BE2C (cell line): ENCODE measurements around the gene COL6A2.

ENCODE experiments used
- DNase-seq: peaks from one replicate; pipeline ENCODE4 v3.0.0-alpha.2; 2020
- H3K27me3 ChIP-seq: fragments of 250-450 bp; sonication (Bioruptor Pico); 2 replicates; pipeline ENCODE4 v1.5.1; 2020; ENCODE audit warnings: mild to moderate bottlenecking
- H3K36me3 ChIP-seq: fragments of 250-450 bp; sonication (Bioruptor Pico); 2 replicates; pipeline ENCODE4 v1.5.1; 2020; ENCODE audit warnings: mild to moderate bottlenecking
- H3K4me1 ChIP-seq: fragments of 250-450 bp; sonication (Bioruptor Pico); 2 replicates; pipeline ENCODE4 v1.5.1; 2020
- H3K4me3 ChIP-seq: 2 replicates; pipeline ENCODE4 v1.5.1; 2011; ENCODE audit warnings: low read depth, low read length
- H3K9me3 ChIP-seq: fragments of 250-450 bp; sonication (Bioruptor Pico); 2 replicates; pipeline ENCODE4 v1.5.1; 2020
- CTCF ChIP-seq: IDR thresholded peaks from 2 replicates; pipeline ENCODE4 v1.5.1; 2012; ENCODE audit warnings: mild to moderate bottlenecking, low read depth, low read length

Gene COL6A2

GRCh38 chr21:46155514-46156377 lies 57.8 kb downstream of the COL6A2 start, which contains the start of gene FTCD:
TSS of gene FTCD (minus strand) at chr21:46155579. CDS start at chr21:46155523, 56 bp downstream.
- no peaks in the 10 kb centered on the region for H3K36me3 ChIP-seq
- peak; percentile 9 for DNase-seq
- H3K4me3 ChIP-seq: no peak within 1 kb of the TSS
- no peaks in the 10 kb centered on the region for H3K9me3 ChIP-seq
- TF ChIP-seq CTCF: no peak
- no peaks in the 10 kb centered on the region for H3K27me3 ChIP-seq
- peaks cover 4% of the 10 kb centered on the region for H3K4me1 ChIP-seq

- H3K4me3 ChIP-seq: no peak overlapping the region
- H3K4me1 ChIP-seq: peaks cover 4% of the 10 kb centered on the region
- TF ChIP-seq CTCF: no peak
- H3K27me3 ChIP-seq: no peaks in the 10 kb centered on the region
- H3K36me3 ChIP-seq: no peaks in the 10 kb centered on the region
- H3K9me3 ChIP-seq: no peaks in the 10 kb centered on the region
- no peak for DNase-seq
Measured at GRCh38 chr21:46156378-46156645, 58.4 kb downstream of the COL6A2 start.

GRCh38 chr21:46156678-46157077 lies 58.8 kb downstream of the COL6A2 start:
- no peaks in the 10 kb centered on the region for H3K27me3 ChIP-seq
- no peaks in the 10 kb centered on the region for H3K9me3 ChIP-seq
- no peaks in the 10 kb centered on the region for H3K36me3 ChIP-seq
- H3K4me3 ChIP-seq: no peak overlapping the region
- peaks cover 4% of the 10 kb centered on the region for H3K4me1 ChIP-seq
- DNase-seq: no peak
- no peak for TF ChIP-seq CTCF

DNA sequence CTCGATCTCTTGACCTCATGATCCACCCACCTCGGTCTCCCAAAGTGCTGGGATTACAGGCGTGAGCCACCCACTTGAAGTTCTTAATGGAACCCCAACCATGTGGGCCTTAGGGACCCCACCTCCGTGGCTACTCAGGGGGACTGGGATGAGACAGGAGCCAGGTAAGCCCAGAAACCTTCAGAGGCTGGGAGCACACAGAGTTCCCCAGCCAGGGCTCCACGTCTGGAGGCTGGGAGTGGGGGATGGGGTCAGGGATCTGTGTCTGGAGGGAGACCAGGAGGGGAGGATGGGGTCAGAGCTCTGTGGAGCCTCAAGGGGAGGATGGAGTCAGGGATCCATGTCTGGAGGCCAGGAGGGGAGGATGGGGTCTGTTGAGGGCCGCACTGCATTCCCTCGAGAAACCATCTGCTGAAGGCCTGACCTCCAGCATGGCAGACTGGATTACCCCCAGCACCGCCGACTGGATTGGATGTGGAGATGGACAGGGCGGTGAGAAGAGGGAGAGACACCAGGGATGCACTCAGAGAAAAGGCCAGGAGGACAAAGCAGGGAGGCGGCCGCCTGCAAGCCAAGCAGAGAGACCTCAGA lies 59.6 kb downstream of the COL6A2 start:
- H3K4me1 ChIP-seq: peaks cover 4% of the 10 kb centered on the region
- DNase-seq: peak; percentile 9
- TF ChIP-seq CTCF: no peak
- no peak overlapping the region for H3K4me3 ChIP-seq
- H3K36me3 ChIP-seq: no peaks in the 10 kb centered on the region
- H3K9me3 ChIP-seq: no peaks in the 10 kb centered on the region
- no peaks in the 10 kb centered on the region for H3K27me3 ChIP-seq

DNA sequence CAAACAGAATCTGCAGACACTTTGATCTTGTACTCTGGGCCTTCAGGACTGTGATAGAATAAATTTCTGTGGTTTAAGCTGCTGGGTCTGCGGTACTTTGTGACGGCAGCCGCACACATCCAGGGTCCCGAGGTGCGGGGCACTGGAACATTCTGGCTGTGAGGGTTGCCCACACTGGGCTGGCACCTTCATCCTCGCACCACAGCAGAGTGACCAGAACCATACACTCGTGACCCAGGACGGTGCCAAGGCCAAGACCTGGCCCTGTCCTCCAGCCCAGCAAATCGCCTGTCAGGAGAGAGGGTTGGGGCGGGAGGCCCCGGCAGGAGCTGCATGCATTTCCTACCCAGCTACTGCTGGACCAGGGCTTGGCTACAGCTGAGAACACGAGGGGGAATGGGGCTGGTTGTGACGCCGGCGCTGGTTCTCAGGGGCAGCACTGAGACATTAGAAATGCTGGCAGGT lies 60.1 kb downstream of the COL6A2 start:
- Histone ChIP-seq H3K27me3 (no peaks in the 10 kb centered on the region), H3K4me1 (peaks cover 4% of the 10 kb centered on the region), H3K4me3 (no peak overlapping the region), H3K36me3 (no peaks in the 10 kb centered on the region), H3K9me3 (no peaks in the 10 kb centered on the region)
- no peak for TF ChIP-seq CTCF
- no peak for DNase-seq
